ENCODE data around the gene SPATA21.

The SPATA21 gene

DNA sequence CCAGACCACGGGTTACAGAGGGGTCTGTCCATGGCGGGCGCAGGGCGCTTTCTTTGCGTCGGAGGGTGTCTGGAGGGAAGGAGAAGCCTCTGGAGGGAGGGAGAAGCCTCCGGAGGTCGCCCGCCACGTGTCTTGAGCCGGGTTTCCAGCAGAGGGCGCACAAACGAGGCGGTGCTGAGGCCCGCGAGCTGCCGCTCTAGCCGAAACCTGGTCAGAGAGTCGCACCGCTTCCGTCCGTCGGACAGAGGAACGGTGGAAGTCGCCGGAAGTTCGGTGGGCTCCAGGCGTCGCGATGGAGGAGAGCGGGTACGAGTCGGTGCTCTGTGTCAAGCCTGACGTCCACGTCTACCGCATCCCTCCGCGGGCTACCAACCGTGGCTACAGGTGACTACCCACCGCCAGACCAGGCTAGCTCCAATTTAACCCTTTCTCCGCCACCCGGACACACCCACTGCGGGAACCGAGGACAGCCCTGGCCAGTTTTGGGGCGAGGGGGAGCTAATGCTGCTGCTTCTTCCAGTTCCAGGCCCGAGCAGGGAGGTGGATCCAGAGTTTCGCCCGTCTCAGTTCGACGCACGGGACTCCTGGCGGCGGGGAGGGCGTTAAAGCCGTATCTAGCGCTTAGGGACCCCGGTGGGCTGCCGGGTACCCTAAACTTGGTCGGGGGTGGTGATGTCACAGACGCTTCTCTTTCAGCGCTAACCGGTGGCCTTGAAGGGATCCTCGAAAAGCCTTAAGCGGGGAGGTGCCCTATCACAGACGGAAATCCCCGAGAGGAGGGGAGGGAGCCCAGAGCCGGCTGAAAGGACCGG is 3.5 kb upstream of the SPATA21 start, which contains the start of gene NECAP2:
NECAP2 (plus strand) TSS at position 255 of the 812 bp plus-strand sequence; CDS start at position 293, 38 bp downstream.
- DNase-seq (ENCODE audit: low read depth) = peak; percentile 97
- H3K4me3 ChIP-seq (ENCODE audit: low read depth, low read length) = peak within 1 kb of the TSS; percentile 96
- TF ChIP-seq, protein P1, sequence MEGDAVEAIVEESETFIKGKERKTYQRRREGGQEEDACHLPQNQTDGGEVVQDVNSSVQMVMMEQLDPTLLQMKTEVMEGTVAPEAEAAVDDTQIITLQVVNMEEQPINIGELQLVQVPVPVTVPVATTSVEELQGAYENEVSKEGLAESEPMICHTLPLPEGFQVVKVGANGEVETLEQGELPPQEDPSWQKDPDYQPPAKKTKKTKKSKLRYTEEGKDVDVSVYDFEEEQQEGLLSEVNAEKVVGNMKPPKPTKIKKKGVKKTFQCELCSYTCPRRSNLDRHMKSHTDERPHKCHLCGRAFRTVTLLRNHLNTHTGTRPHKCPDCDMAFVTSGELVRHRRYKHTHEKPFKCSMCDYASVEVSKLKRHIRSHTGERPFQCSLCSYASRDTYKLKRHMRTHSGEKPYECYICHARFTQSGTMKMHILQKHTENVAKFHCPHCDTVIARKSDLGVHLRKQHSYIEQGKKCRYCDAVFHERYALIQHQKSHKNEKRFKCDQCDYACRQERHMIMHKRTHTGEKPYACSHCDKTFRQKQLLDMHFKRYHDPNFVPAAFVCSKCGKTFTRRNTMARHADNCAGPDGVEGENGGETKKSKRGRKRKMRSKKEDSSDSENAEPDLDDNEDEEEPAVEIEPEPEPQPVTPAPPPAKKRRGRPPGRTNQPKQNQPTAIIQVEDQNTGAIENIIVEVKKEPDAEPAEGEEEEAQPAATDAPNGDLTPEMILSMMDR (IDR thresholded peaks at IDR 0.05; ENCODE audit: insufficient read depth, low read depth, low read length, missing control alignments) = peak; percentile 95

- TF ChIP-seq, protein P1 (IDR thresholded peaks at IDR 0.05; ENCODE audit: insufficient read depth, low read depth, low read length, missing control alignments) = no peak
- peak overlapping the region; percentile 43 for H3K4me3 ChIP-seq (ENCODE audit: low read depth, low read length)
- DNase-seq (ENCODE audit: low read depth) = no peak
Measured at GRCh38 chr1:16440131-16440469, 2.9 kb upstream of the SPATA21 start.

DNA sequence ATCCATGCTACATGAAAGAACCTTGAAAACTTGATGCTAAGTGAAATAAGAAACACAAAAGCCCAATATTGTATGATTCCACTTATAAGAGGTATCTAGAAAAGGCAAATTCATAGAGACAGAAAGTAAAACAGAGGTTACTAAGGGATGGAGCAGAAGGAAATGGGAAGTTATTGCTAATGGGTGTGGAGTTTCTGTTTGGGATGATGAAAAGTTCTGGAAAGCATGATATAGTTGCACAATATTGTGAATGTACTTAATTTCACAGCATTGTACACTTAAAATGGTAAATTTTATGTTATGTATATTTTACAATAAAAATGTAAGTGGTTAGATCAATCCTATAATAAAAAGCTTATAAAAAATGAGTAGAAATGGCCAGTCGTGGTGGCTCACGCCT is 1.7 kb upstream of the SPATA21 start:
- no peak overlapping the region for H3K4me3 ChIP-seq (ENCODE audit: low read depth, low read length)
- no peak for DNase-seq (ENCODE audit: low read depth)
- TF ChIP-seq, protein P1 (IDR thresholded peaks at IDR 0.05; ENCODE audit: insufficient read depth, low read depth, low read length, missing control alignments) = no peak

DNA sequence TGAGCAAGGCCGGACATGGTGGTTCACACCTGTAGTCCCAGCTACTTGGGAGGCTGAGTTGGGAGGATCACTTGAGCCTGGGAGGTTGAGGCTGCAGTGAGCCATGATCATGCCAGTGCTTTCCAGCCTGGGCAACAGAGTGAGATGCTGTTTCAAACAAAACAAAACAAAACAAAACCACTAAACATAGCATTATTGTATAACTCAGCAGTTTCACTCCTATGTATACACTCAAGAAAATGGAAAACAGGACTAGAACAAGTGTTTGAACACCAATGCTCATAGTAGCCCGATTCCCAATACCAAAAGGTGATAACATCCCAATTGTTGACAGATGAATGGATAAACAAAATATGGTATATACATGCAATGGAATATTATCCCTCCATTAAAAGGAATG is 1.3 kb upstream of the SPATA21 start:
- TF ChIP-seq, protein P1 (IDR thresholded peaks at IDR 0.05; ENCODE audit: insufficient read depth, low read depth, low read length, missing control alignments) = no peak
- no peak overlapping the region for H3K4me3 ChIP-seq (ENCODE audit: low read depth, low read length)
- no peak for DNase-seq (ENCODE audit: low read depth)

- no peak overlapping the region for H3K4me3 ChIP-seq (ENCODE audit: low read depth, low read length)
- TF ChIP-seq, protein P1 (IDR thresholded peaks at IDR 0.05; ENCODE audit: insufficient read depth, low read depth, low read length, missing control alignments) = no peak
- DNase-seq (ENCODE audit: low read depth) = peak; percentile 22
Measured at GRCh38 chr1:16434501-16434900, 2.7 kb downstream of the SPATA21 start.

DNA sequence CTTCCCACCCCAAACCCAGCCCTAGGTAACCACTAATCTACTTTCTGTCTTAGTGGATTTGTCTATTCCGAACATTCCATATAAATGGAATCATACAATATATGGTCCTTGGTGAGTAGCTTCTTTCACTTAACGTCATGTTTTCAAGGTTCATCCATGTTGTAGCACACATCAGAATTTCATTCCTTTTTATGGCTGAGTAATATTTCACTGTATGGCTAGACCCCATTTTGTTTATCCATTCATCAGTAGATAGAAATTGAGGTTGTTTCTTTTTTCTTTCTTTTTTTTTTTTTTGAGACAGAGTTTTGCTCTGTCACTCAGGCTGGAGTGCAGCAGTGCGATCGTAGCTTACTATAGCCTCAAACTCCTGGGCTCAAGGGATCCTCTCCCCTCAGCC is 3.2 kb downstream of the SPATA21 start:
- TF ChIP-seq, protein P1 (IDR thresholded peaks at IDR 0.05; ENCODE audit: insufficient read depth, low read depth, low read length, missing control alignments) = no peak
- no peak for DNase-seq (ENCODE audit: low read depth)
- no peak overlapping the region for H3K4me3 ChIP-seq (ENCODE audit: low read depth, low read length)

GRCh38 chr1:16433030-16433429 is 4.2 kb downstream of the SPATA21 start:
- H3K4me3 ChIP-seq (ENCODE audit: low read depth, low read length) = no peak overlapping the region
- peak; percentile 70 for DNase-seq (ENCODE audit: low read depth)
- TF ChIP-seq, protein P1 (IDR thresholded peaks at IDR 0.05; ENCODE audit: insufficient read depth, low read depth, low read length, missing control alignments) = no peak
